MM.1S (cell line): ENCODE measurements around the gene CIBAR2.

Source experiments
- DNase-seq: peaks from one replicate; pipeline ENCODE4 v3.0.0-alpha.2; 2015
- H2AFZ ChIP-seq: fragments of 300-600 bp; sonication (generic); 2 replicates; pipeline ENCODE4 v1.6.0; 2016; ENCODE audit warnings: antibody characterized with exemption, low read length
- H3F3A ChIP-seq: fragments of 300-600 bp; sonication (generic); 2 replicates; pipeline ENCODE4 v1.6.1; 2016; ENCODE audit warnings: mild to moderate bottlenecking, antibody characterized with exemption, low read length, moderate library complexity, mixed read lengths; ENCODE audit not compliant: insufficient read depth
- H3K27ac ChIP-seq: fragments of 300-600 bp; sonication (generic); 2 replicates; pipeline ENCODE4 v1.5.1; 2016; ENCODE audit warnings: mild to moderate bottlenecking, low read length
- H3K27me3 ChIP-seq: fragments of 300-600 bp; sonication (generic); replicated peaks from 2 replicates; pipeline ENCODE4 v1.6.0; 2016; ENCODE audit warnings: low read length; ENCODE audit not compliant: insufficient read depth
- H3K36me3 ChIP-seq: fragments of 300-600 bp; sonication (generic); replicated peaks from 2 replicates; pipeline ENCODE4 v1.6.1; 2016; ENCODE audit warnings: mild to moderate bottlenecking, low read length, mixed read lengths; ENCODE audit not compliant: insufficient read depth
- H3K4me1 ChIP-seq: fragments of 300-600 bp; sonication (generic); 2 replicates; pipeline ENCODE4 v1.6.1; 2016; ENCODE audit warnings: low read length, mixed read lengths
- H3K4me2 ChIP-seq: fragments of 300-600 bp; sonication (generic); 2 replicates; pipeline ENCODE4 v1.6.0; 2016; ENCODE audit warnings: low read depth, low read length
- H3K4me3 ChIP-seq: fragments of 300-600 bp; sonication (generic); 2 replicates; pipeline ENCODE4 v1.5.1; 2016; ENCODE audit warnings: low read length, mixed read lengths
- H3K79me2 ChIP-seq: fragments of 300-600 bp; sonication (generic); 2 replicates; pipeline ENCODE4 v1.6.1; 2016; ENCODE audit warnings: mixed run types, low read length, mixed read lengths
- H3K9ac ChIP-seq: fragments of 300-600 bp; sonication (generic); 2 replicates; pipeline ENCODE4 v1.6.1; 2016; ENCODE audit warnings: low read length, mixed read lengths
- H3K9me2 ChIP-seq: fragments of 300-600 bp; sonication (generic); replicated peaks from 2 replicates; pipeline ENCODE4 v1.6.1; 2016; ENCODE audit warnings: mild to moderate bottlenecking, low read length, mixed read lengths; ENCODE audit not compliant: insufficient read depth
- H3K9me3 ChIP-seq: fragments of 300-600 bp; sonication (generic); replicated peaks from 2 replicates; pipeline ENCODE4 v1.6.1; 2016; ENCODE audit warnings: mild to moderate bottlenecking, low read length, mixed read lengths; ENCODE audit not compliant: insufficient read depth
- H4K20me1 ChIP-seq: fragments of 300-600 bp; sonication (generic); 2 replicates; pipeline ENCODE4 v1.6.1; 2016; ENCODE audit warnings: mild to moderate bottlenecking, low read length, moderate library complexity, mixed read lengths; ENCODE audit not compliant: insufficient read depth
- CTCF ChIP-seq: fragments of 300-600 bp; sonication (generic); IDR thresholded peaks from 2 replicates; pipeline ENCODE4 v1.5.1; 2016; ENCODE audit warnings: antibody characterized with exemption, low read length, mixed read lengths
- EZH2 ChIP-seq: fragments of 300-600 bp; sonication (generic); optimal IDR thresholded peaks from 2 replicates; pipeline ENCODE3; 2017; ENCODE audit warnings: low read depth, mild to moderate bottlenecking, antibody characterized with exemption, low read length, mixed read lengths
- EZH2phosphoT487 ChIP-seq: fragments of 300-600 bp; sonication (generic); IDR thresholded peaks from 2 replicates; pipeline ENCODE4 v1.6.1; 2018; ENCODE audit warnings: antibody characterized with exemption, low read length

Gene CIBAR2

DNA sequence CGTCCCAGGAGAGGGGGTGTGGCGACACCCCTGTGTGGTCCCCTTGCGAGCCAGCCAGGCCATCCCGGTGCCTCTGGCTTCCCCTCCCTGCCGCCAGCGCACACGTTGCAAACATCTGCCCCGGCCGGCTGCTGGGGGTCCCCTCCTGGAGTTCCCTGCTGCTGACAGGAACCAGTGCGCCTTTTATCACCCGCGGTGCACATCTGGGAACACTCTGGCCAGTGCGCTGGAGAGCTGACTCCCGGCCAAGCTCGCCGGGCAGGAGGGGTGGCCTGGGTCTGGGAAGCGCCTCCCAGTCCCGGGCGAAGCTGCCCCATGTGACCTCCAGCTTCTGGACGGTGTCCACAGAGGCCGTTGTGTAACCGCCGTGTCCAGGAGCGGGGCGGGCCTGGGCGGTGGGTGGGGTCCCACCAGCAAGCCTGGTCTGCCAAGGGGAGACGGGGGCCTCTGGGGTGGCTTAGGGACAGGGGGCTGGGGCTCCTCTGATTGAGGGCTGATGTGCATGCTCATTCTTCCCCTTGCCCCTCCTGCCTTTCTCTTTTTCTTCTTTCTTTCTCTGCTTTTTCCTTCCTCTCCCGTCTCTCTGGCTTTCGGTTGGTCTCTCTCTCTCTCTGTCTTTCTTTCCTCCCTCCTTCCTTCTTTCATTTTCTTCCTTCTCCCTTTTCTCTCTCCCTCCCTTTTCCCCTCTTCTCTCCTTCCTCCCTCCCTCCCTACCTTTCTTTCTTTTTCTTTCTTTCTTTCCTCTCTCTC, 25.2 kb upstream of the CIBAR2 start:
- Histone ChIP-seq H4K20me1 (no peaks in the 10 kb centered on the region), H3K4me1 (no peaks in the 10 kb centered on the region), H3K4me2 (no peak overlapping the region), H3K27me3 (peaks cover 17% of the 10 kb centered on the region), H2AFZ (no peak overlapping the region), H3K9ac (no peak overlapping the region), H3K36me3 (no peaks in the 10 kb centered on the region), H3F3A (no peaks in the 10 kb centered on the region), H3K79me2 (no peaks in the 10 kb centered on the region), H3K9me2 (no peaks in the 10 kb centered on the region), H3K27ac (no peak overlapping the region), H3K9me3 (no peaks in the 10 kb centered on the region), H3K4me3 (no peak overlapping the region)
- TF ChIP-seq EZH2phosphoT487 (no peak), EZH2 (no peak), CTCF (no peak)
- DNase-seq = no peak

- H3K4me1 ChIP-seq = no peaks in the 10 kb centered on the region
- H4K20me1 ChIP-seq = no peaks in the 10 kb centered on the region
- no peaks in the 10 kb centered on the region for H3K9me3 ChIP-seq
- H3K9ac ChIP-seq = no peak overlapping the region
- H3K4me2 ChIP-seq = no peak overlapping the region
- peaks cover 18% of the 10 kb centered on the region for H3K27me3 ChIP-seq
- H3F3A ChIP-seq = no peaks in the 10 kb centered on the region
- H3K9me2 ChIP-seq = no peaks in the 10 kb centered on the region
- no peak for TF ChIP-seq EZH2
- no peak for TF ChIP-seq EZH2phosphoT487
- no peak for TF ChIP-seq CTCF
- H3K36me3 ChIP-seq = no peaks in the 10 kb centered on the region
- H2AFZ ChIP-seq = no peak overlapping the region
- no peak for DNase-seq
- no peak overlapping the region for H3K27ac ChIP-seq
- H3K4me3 ChIP-seq = no peak overlapping the region
- H3K79me2 ChIP-seq = no peaks in the 10 kb centered on the region
These were observed 24.5 kb upstream of the CIBAR2 start for GRCh38 chr16:85136702-85137322.

DNA sequence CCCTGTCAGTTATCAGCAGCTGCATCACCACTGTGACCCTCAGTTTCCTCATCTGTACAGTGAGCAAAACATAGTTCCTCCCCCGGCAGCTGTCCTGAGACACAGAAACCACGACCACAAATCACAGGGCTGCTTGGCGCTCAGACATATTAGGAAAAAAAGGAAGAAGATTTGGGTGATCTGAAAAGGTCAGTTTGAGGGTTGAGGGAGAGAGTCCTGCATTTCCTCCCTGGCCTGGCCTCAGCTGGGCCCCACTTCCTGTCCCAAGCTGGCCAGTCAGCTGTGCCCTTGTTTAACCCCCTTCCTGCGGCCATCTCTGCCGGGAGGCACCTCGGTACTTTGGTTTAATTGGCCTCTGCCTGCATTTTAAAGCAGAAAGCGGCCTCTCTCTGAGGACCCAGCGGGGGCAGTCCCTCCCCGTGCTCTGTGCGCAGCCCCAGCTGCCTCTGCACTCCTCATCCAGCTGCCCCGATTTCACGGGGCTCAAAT, 24.0 kb upstream of the CIBAR2 start:
- Histone ChIP-seq H3K27me3 (peaks cover 14% of the 10 kb centered on the region), H3K4me1 (no peaks in the 10 kb centered on the region), H3K27ac (no peak overlapping the region), H3K4me3 (no peak overlapping the region), H3K9me3 (no peaks in the 10 kb centered on the region), H3K9ac (no peak overlapping the region), H3F3A (no peaks in the 10 kb centered on the region), H3K79me2 (no peaks in the 10 kb centered on the region), H4K20me1 (no peaks in the 10 kb centered on the region), H3K4me2 (no peak overlapping the region), H2AFZ (no peak overlapping the region), H3K9me2 (no peaks in the 10 kb centered on the region), H3K36me3 (no peaks in the 10 kb centered on the region)
- no peak for TF ChIP-seq EZH2
- no peak for TF ChIP-seq EZH2phosphoT487
- no peak for TF ChIP-seq CTCF
- DNase-seq = no peak
